Mesothelial cell of epicardium (in vitro differentiated cells): ENCODE results near the gene FLVCR2. TPM values are rescaled to one million over a fixed set of nuclear protein-coding genes. Genes with fewer than 3 reads are reported as not detected.

Source experiments
- DNase-seq, 2 experiments: peaks; one replicate each; pipeline ENCODE4 v3.0.0; 2021; ENCODE audit warnings: low spot score in 2 of 2; ENCODE audit not compliant: unreplicated experiment in 2 of 2
- H3K27ac Mint-ChIP-seq: 2 replicates; pipeline ENCODE4 v1.8.0; 2021; ENCODE audit warnings: mixed read lengths
- H3K27me3 Mint-ChIP-seq: 2 replicates; pipeline ENCODE4 v1.8.0; 2021; ENCODE audit warnings: low read depth, mixed read lengths
- H3K36me3 Mint-ChIP-seq: 2 replicates; pipeline ENCODE4 v1.8.0; 2021; ENCODE audit warnings: mixed read lengths
- H3K4me1 Mint-ChIP-seq: 2 replicates; pipeline ENCODE4 v1.8.0; 2021; ENCODE audit warnings: mixed read lengths
- H3K4me3 Mint-ChIP-seq: 2 replicates; pipeline ENCODE4 v1.8.0; 2021; ENCODE audit warnings: mild to moderate bottlenecking, moderate library complexity, mixed read lengths
- H3K9me3 Mint-ChIP-seq: 2 replicates; pipeline ENCODE4 v1.8.0; 2021; ENCODE audit warnings: mixed read lengths
- CTCF ChIP-seq: fragments of 200-600 bp; sonication (generic); IDR thresholded peaks from one replicate; pipeline ENCODE4 v1.5.0; 2021; ENCODE audit warnings: antibody characterized with exemption; ENCODE audit not compliant: unreplicated experiment
- total RNA-seq: library from RNA; stranded (reverse); gene quantifications from 3 replicates; pipeline ENCODE4 v1.2.1, GENCODE V29; 2021

FLVCR2 gene
- total RNA-seq, 1 donor from 2014 or later: 3.0 TPM

GRCh38 chr14:75631453-75631831 lies 53.0 kb downstream of the FLVCR2 start:
- H3K4me3 Mint-ChIP-seq: no peak overlapping the region

GRCh38 chr14:75634848-75635247 lies 56.4 kb downstream of the FLVCR2 start:
- Mint-ChIP-seq H3K36me3 (no peaks in the 10 kb centered on the region), H3K27me3 (no peaks in the 10 kb centered on the region), H3K4me3 (no peak overlapping the region), H3K27ac (no peak overlapping the region), H3K9me3 (no peaks in the 10 kb centered on the region), H3K4me1 (no peaks in the 10 kb centered on the region)
- no peak for DNase-seq
- no peak for TF ChIP-seq CTCF

More at GRCh38 chr14:75631453-75631831, 53.0 kb downstream of the FLVCR2 start:
- H3K27ac Mint-ChIP-seq: no peak overlapping the region
- H3K4me1 Mint-ChIP-seq: peaks cover 2% of the 10 kb centered on the region
- H3K9me3 Mint-ChIP-seq: peaks cover 4% of the 10 kb centered on the region
- no peak for DNase-seq
- TF ChIP-seq CTCF: no peak
- H3K36me3 Mint-ChIP-seq: peaks cover 2% of the 10 kb centered on the region
- no peaks in the 10 kb centered on the region for H3K27me3 Mint-ChIP-seq

- H3K36me3 Mint-ChIP-seq: no peaks in the 10 kb centered on the region
- H3K4me1 Mint-ChIP-seq: no peaks in the 10 kb centered on the region
- H3K9me3 Mint-ChIP-seq: no peaks in the 10 kb centered on the region
- no peak for DNase-seq
- no peaks in the 10 kb centered on the region for H3K27me3 Mint-ChIP-seq
- no peak overlapping the region for H3K4me3 Mint-ChIP-seq
- no peak for TF ChIP-seq CTCF
- H3K27ac Mint-ChIP-seq: no peak overlapping the region
Measured at GRCh38 chr14:75636100-75636692, 57.8 kb downstream of the FLVCR2 start.

- Mint-ChIP-seq H3K4me1 (no peaks in the 10 kb centered on the region), H3K9me3 (no peaks in the 10 kb centered on the region), H3K27ac (no peak overlapping the region), H3K27me3 (no peaks in the 10 kb centered on the region), H3K4me3 (no peak overlapping the region), H3K36me3 (no peaks in the 10 kb centered on the region)
- no peak for TF ChIP-seq CTCF
- no peak for DNase-seq
Measured at GRCh38 chr14:75640876-75641275, 62.5 kb downstream of the FLVCR2 start.

DNA sequence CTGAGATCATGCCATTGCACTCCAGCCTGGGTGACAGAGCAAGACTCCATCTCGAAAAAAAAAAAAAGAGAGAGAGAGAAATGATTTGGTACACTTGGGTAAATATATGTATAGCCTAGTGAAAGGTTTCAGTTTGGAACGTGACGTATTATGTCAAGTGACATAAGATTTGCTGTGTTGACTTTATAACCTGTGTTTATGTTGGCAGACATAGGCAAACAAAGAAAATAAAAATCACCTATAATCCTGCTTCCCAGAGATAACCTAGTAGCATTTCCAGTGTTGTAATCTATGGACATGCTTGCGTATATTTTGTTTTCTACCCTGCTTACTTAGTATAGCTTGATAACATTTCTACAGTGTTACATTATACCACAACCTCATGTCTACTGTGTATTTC lies 65.6 kb downstream of the FLVCR2 start:
- H3K27ac Mint-ChIP-seq: no peak overlapping the region
- H3K4me1 Mint-ChIP-seq: peaks cover 8% of the 10 kb centered on the region
- no peaks in the 10 kb centered on the region for H3K9me3 Mint-ChIP-seq
- no peaks in the 10 kb centered on the region for H3K27me3 Mint-ChIP-seq
- no peak for DNase-seq
- TF ChIP-seq CTCF: no peak
- no peak overlapping the region for H3K4me3 Mint-ChIP-seq
- H3K36me3 Mint-ChIP-seq: peaks cover 2% of the 10 kb centered on the region

DNA sequence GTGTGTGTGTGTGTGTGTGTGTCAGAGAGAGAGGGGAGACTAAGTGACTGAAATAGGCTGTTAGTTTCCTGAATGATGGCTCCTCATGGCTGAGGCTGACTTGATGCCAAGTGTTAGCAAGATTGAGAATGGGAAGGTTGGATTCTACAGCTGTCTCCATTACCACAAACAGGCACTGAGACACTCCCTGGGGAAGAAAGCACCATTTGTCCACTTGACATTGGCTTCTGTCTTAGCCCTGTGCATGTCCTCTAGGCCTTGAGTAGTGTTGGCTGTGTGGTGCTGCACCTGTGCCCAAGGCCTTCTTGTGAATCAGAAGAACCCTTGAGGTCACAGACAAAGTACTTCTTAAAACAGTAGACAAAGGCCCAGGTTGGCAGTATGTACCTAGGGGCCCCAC lies 66.6 kb downstream of the FLVCR2 start:
- H3K4me1 Mint-ChIP-seq: peaks cover 8% of the 10 kb centered on the region
- DNase-seq: no peak
- no peaks in the 10 kb centered on the region for H3K9me3 Mint-ChIP-seq
- H3K36me3 Mint-ChIP-seq: peaks cover 12% of the 10 kb centered on the region
- no peaks in the 10 kb centered on the region for H3K27me3 Mint-ChIP-seq
- no peak overlapping the region for H3K27ac Mint-ChIP-seq
- H3K4me3 Mint-ChIP-seq: no peak overlapping the region
- no peak for TF ChIP-seq CTCF
